ENCODE measurements around the gene PDK2. TPM values are rescaled to one million over a fixed set of nuclear protein-coding genes. Genes with fewer than 3 reads are reported as not detected.

Gene PDK2
- total RNA-seq, 2 donors from 2014 or later, result 47.1 to 79.5 TPM

GRCh38 chr17:50065056-50065455 lies 30.1 kb upstream of the PDK2 start:
- intact Hi-C loops (cut with DNase I), result no loop called here
- WGBS, result 30% methylated on average over 3 of the region's 3 CpGs
- no peak overlapping the region for H3K4me3 ChIP-seq
- no peaks in the 10 kb centered on the region for H3K9me3 ChIP-seq
- H3K36me3 ChIP-seq, result no peaks in the 10 kb centered on the region
- peak overlapping the region; percentile 71 to 77 for H3K27ac ChIP-seq
- H3K27me3 ChIP-seq (replicated peaks; ENCODE audit: insufficient read depth), result no peaks in the 10 kb centered on the region
- TF ChIP-seq POLR2AphosphoS5 (IDR thresholded peaks at IDR 0.05) (no peak), CTCF (IDR thresholded peaks at IDR 0.05) (no peak), POLR2A (IDR thresholded peaks at IDR 0.05) (no peak)
- DNase-seq (ENCODE audit: low spot score), result no peak
- no peaks in the 10 kb centered on the region for H3K4me1 ChIP-seq (replicated peaks)

- no peaks in the 10 kb centered on the region for H3K36me3 ChIP-seq
- WGBS, result 95% methylated on average over 2 of the region's 2 CpGs
- intact Hi-C loops (cut with DNase I), result no loop called here
Observed at GRCh38 chr17:50066995-50067394, 28.2 kb upstream of the PDK2 start.

GRCh38 chr17:50067996-50068395 lies 27.2 kb upstream of the PDK2 start:
- intact Hi-C loops (cut with DNase I), result no loop called here
- H3K27ac ChIP-seq, result no peak overlapping the region

More at GRCh38 chr17:50066995-50067394, 28.2 kb upstream of the PDK2 start:
- Histone ChIP-seq H3K9me3 (no peaks in the 10 kb centered on the region), H3K4me1 (replicated peaks) (no peaks in the 10 kb centered on the region), H3K27ac (no peak overlapping the region), H3K4me3 (no peak overlapping the region), H3K27me3 (replicated peaks; ENCODE audit: insufficient read depth) (no peaks in the 10 kb centered on the region)
- no peak for DNase-seq (ENCODE audit: low spot score)
- no peak for TF ChIP-seq CTCF (IDR thresholded peaks at IDR 0.05)
- no peak for TF ChIP-seq POLR2A (IDR thresholded peaks at IDR 0.05)
- TF ChIP-seq POLR2AphosphoS5 (IDR thresholded peaks at IDR 0.05), result no peak

GRCh38 chr17:50070908-50071680 lies 24.1 kb upstream of the PDK2 start:
- no peak overlapping the region for H3K27ac ChIP-seq
- H3K9me3 ChIP-seq, result no peaks in the 10 kb centered on the region
- no peak overlapping the region for H3K4me3 ChIP-seq
- peaks cover 6% of the 10 kb centered on the region in 2 donors for H3K36me3 ChIP-seq
- H3K27me3 ChIP-seq (replicated peaks; ENCODE audit: insufficient read depth), result no peaks in the 10 kb centered on the region
- TF ChIP-seq POLR2AphosphoS5 (IDR thresholded peaks at IDR 0.05), result no peak
- no peak for TF ChIP-seq CTCF (IDR thresholded peaks at IDR 0.05)
- no peak for TF ChIP-seq POLR2A (IDR thresholded peaks at IDR 0.05)
- intact Hi-C loops (cut with DNase I), result no loop called here
- no peaks in the 10 kb centered on the region for H3K4me1 ChIP-seq (replicated peaks)
- WGBS, result 84% methylated on average over 16 of the region's 16 CpGs
- DNase-seq (ENCODE audit: low spot score), result no peak

More at GRCh38 chr17:50067996-50068395, 27.2 kb upstream of the PDK2 start:
- Histone ChIP-seq H3K4me1 (replicated peaks) (no peaks in the 10 kb centered on the region), H3K9me3 (no peaks in the 10 kb centered on the region), H3K27me3 (replicated peaks; ENCODE audit: insufficient read depth) (no peaks in the 10 kb centered on the region), H3K4me3 (no peak overlapping the region), H3K36me3 (no peaks in the 10 kb centered on the region)
- 91% methylated on average over 13 of the region's 13 CpGs for WGBS
- TF ChIP-seq CTCF (IDR thresholded peaks at IDR 0.05), result no peak
- TF ChIP-seq POLR2A (IDR thresholded peaks at IDR 0.05), result no peak
- no peak for TF ChIP-seq POLR2AphosphoS5 (IDR thresholded peaks at IDR 0.05)
- no peak for DNase-seq (ENCODE audit: low spot score)

- no peak for DNase-seq (ENCODE audit: low spot score)
- Histone ChIP-seq H3K36me3 (peaks cover 6% of the 10 kb centered on the region in 2 donors), H3K27ac (no peak overlapping the region), H3K9me3 (no peaks in the 10 kb centered on the region), H3K4me3 (no peak overlapping the region), H3K27me3 (replicated peaks; ENCODE audit: insufficient read depth) (no peaks in the 10 kb centered on the region), H3K4me1 (replicated peaks) (no peaks in the 10 kb centered on the region)
- WGBS, result 96% methylated on average over 6 of the region's 6 CpGs
- TF ChIP-seq POLR2A (IDR thresholded peaks at IDR 0.05), result no peak
- no peak for TF ChIP-seq CTCF (IDR thresholded peaks at IDR 0.05)
- no peak for TF ChIP-seq POLR2AphosphoS5 (IDR thresholded peaks at IDR 0.05)
- intact Hi-C loops (cut with DNase I), result no loop called here
Observed at GRCh38 chr17:50071692-50072091, 23.5 kb upstream of the PDK2 start.
